Right lobe of liver (tissue), 6 donors: ENCODE results near the gene LBR. TPM values are rescaled to one million over a fixed set of nuclear protein-coding genes. Genes with fewer than 3 reads are reported as not detected.

Experiments used
- ATAC-seq, 4 donors: fragments of 200-7000 bp; cut with Tn5 transposase; one replicate each; pipeline ENCODE4 v1.9.1; 2020; ENCODE audit warnings: mild to moderate bottlenecking in 4 of 4, moderate library complexity in 4 of 4
- DNase-seq, 3 donors: peaks; one replicate each; pipeline ENCODE4 v3.0.0-alpha.2; 2020
- H3K27ac ChIP-seq, 3 donors: fragments of 200-600 bp; one replicate each; pipeline ENCODE4 v1.8.0; 2022
- H3K27me3 ChIP-seq, 2 donors: fragments of 200-600 bp; one replicate each; pipeline ENCODE4 v1.8.0; 2022
- H3K36me3 ChIP-seq, 4 donors: fragments of 200-600 bp; sonication (generic) in 1 of 4; one replicate each; pipeline versions ENCODE4 v1.5.1 to v1.8.0; 2017 to 2022; ENCODE audit warnings: control low read depth in 1 of 4
- H3K4me1 ChIP-seq, 4 donors: fragments of 200-600 bp; sonication (generic) in 1 of 4; one replicate each; pipeline versions ENCODE4 v1.5.1 to v1.8.0; 2017 to 2022; ENCODE audit warnings: control low read depth in 1 of 4
- H3K4me3 ChIP-seq, 3 donors: fragments of 200-600 bp; one replicate each; pipeline ENCODE4 v1.8.0; 2022
- H3K9me3 ChIP-seq, 4 donors: fragments of 200-600 bp; sonication (generic) in 1 of 4; one replicate each; pipeline versions ENCODE4 v1.5.1 to v1.8.0; 2017 to 2022; ENCODE audit warnings: control low read depth in 1 of 4
- CTCF ChIP-seq, 4 donors: fragments of 200-600 bp in 3 of 4; fragments of 450-650 bp in 1 of 4; IDR thresholded peaks; one replicate each; pipeline versions ENCODE4 v1.5.1 to v1.8.0; 2016 to 2022; ENCODE audit warnings: antibody characterized with exemption in 4 of 4, mild to moderate bottlenecking in 2 of 4
- POLR2A ChIP-seq: fragments of 450-650 bp; IDR thresholded peaks from one replicate; pipeline ENCODE4 v1.6.1; 2017; ENCODE audit warnings: antibody characterized with exemption, mild to moderate bottlenecking
- WGBS: methylation state at CpG from one replicate; pipeline ENCODE4 v1.1.6; 2018; ENCODE audit warnings: low coverage, low lambda C conversion rate; ENCODE audit not compliant: insufficient coverage; ENCODE audit errors: missing lambda C conversion rate; 5-methylcytosine and 5-hydroxymethylcytosine counted together
- intact Hi-C, 2 donors: fragments of 100-400 bp; cut with DNase I; formaldehyde crosslinking; loops; one replicate each; pipeline versions ENCODE4 v1.11.2 to v1.14.1; 2022
- total RNA-seq, 6 experiments: library from RNA; depleted of rRNA in 2 of 6; stranded (reverse); fragments of >200 nt in 2 of 6; fragmentation: NEBNext Ultra II Directional in 3 of 6; extraction: Animal tissue kit (Norgen Biotek cat#: 25700) in 3 of 6; gene quantifications; one replicate each; pipeline versions ENCODE4 v1.1.0 to v1.2.4, GENCODE V29; 2016 to 2023
- donor health status: DM: no; HTN: yes; CAD: no.
- donor health status: DM: no; HTN: no; CAD: no.
- donor health status: DM: no; HTN: no; CAD: no.
- donor health status: DM: no; HTN: yes; CAD: no.
- donor health status: DM: no; HTN: yes; CAD: no.

The LBR gene
- total RNA-seq, 6 experiments from 2014 or later, result 21.9 to 41.8 (median 31.4) TPM

- Histone ChIP-seq H3K4me3 (no peak overlapping the region), H3K27ac (no peak overlapping the region), H3K36me3 (no peaks in the 10 kb centered on the region), H3K9me3 (peaks cover 0 to 3% (median 0%) of the 10 kb centered on the region in 4 donors), H3K4me1 (peaks cover 0 to 7% (median 1%) of the 10 kb centered on the region in 4 donors), H3K27me3 (no peaks in the 10 kb centered on the region)
- intact Hi-C loops, result no loop called here
- WGBS, result 77% methylated on average over 1 of the region's 1 CpG
- ATAC-seq (no peak), DNase-seq (no peak)
- no peak for TF ChIP-seq POLR2A
- TF ChIP-seq CTCF (IDR thresholded peaks at IDR 0.05), result no peak
Observed at GRCh38 chr1:225435487-225435886, 7.6 kb upstream of the LBR start.

GRCh38 chr1:225435076-225435475, 7.2 kb upstream of the LBR start:
- H3K27ac ChIP-seq, result no peak overlapping the region
- DNase-seq, result no peak
- no peaks in the 10 kb centered on the region for H3K36me3 ChIP-seq
- ATAC-seq, result no peak
- H3K4me3 ChIP-seq, result no peak overlapping the region
- intact Hi-C loops, result no loop called here
- no peaks in the 10 kb centered on the region for H3K27me3 ChIP-seq
- H3K9me3 ChIP-seq, result peaks cover 0 to 3% (median 0%) of the 10 kb centered on the region in 4 donors
- H3K4me1 ChIP-seq, result peaks cover 0 to 3% (median 0%) of the 10 kb centered on the region in 4 donors
- WGBS, result 74% methylated on average over 6 of the region's 6 CpGs
- TF ChIP-seq POLR2A (no peak), CTCF (IDR thresholded peaks at IDR 0.05) (no peak)

- H3K36me3 ChIP-seq, result no peaks in the 10 kb centered on the region
- H3K27me3 ChIP-seq, result no peaks in the 10 kb centered on the region
- DNase-seq, result no peak
- no peak overlapping the region for H3K4me3 ChIP-seq
- no peak for TF ChIP-seq POLR2A
- TF ChIP-seq CTCF (IDR thresholded peaks at IDR 0.05), result no peak
- 58% methylated on average over 5 of the region's 5 CpGs for WGBS
- H3K9me3 ChIP-seq, result peaks cover 0 to 3% (median 0%) of the 10 kb centered on the region in 4 donors
- intact Hi-C loops, result no loop called here
- H3K27ac ChIP-seq, result no peak overlapping the region
- ATAC-seq, result no peak
- peaks cover 0 to 3% (median 0%) of the 10 kb centered on the region in 4 donors for H3K4me1 ChIP-seq
Observed at GRCh38 chr1:225434046-225434445, 6.2 kb upstream of the LBR start.

- no peak for ATAC-seq
- H3K36me3 ChIP-seq, result no peaks in the 10 kb centered on the region
- DNase-seq, result peak in 2 of 3 donors; percentile 45 to 48
- H3K27ac ChIP-seq, result no peak overlapping the region
- H3K4me1 ChIP-seq, result peaks cover 0 to 6% (median 1%) of the 10 kb centered on the region in 4 donors
- no peaks in the 10 kb centered on the region for H3K27me3 ChIP-seq
- WGBS, result 93% methylated on average over 3 of the region's 36 CpGs
- H3K9me3 ChIP-seq, result no peaks in the 10 kb centered on the region
- no peak overlapping the region for H3K4me3 ChIP-seq
- TF ChIP-seq CTCF (IDR thresholded peaks at IDR 0.05) (no peak), POLR2A (no peak)
- intact Hi-C loops, result no loop called here
Observed at GRCh38 chr1:225431081-225431863, 3.4 kb upstream of the LBR start.
